Stimulated activated naive B cell treated with anti-CD40 and anti-IgM and Interleukin-4, amounts not matched to agents 10 μg/mL and 1 μg/mL and 100 μg/mL, for 72 hours (primary cell): ENCODE measurements around the gene OR4X2.
"Not testable (repeated sequence)": the region's sequence is repeated elsewhere in the genome, so short reads cannot be mapped to it uniquely, and the experiment has no call there.

Experiments
- ATAC-seq, 2 donors: fragments of 150-1000 bp; cut with Tn5 transposase; replicated peaks; 2 replicates each; pipeline ENCODE4 v1.10.0; 2021; ENCODE audit warnings: moderate library complexity in 1 of 2
- DNase-seq: peaks from one replicate; pipeline ENCODE4 v3.0.0; 2021
- H3K27ac Mint-ChIP-seq: one replicate; pipeline ENCODE4 v1.8.0; 2022; ENCODE audit warnings: mild to moderate bottlenecking, mixed read lengths
- H3K27me3 Mint-ChIP-seq, 2 donors: one replicate each; pipeline ENCODE4 v1.8.0; 2022; ENCODE audit warnings: mixed read lengths in 2 of 2
- H3K36me3 Mint-ChIP-seq, 2 donors: one replicate each; pipeline ENCODE4 v1.8.0; 2022; ENCODE audit warnings: mixed read lengths in 2 of 2, mild to moderate bottlenecking in 1 of 2
- H3K4me1 Mint-ChIP-seq, 2 donors: one replicate each; pipeline ENCODE4 v1.8.0; 2022; ENCODE audit warnings: mixed read lengths in 2 of 2, mild to moderate bottlenecking in 1 of 2
- H3K4me3 Mint-ChIP-seq, 2 donors: one replicate each; pipeline ENCODE4 v1.8.0; 2022; ENCODE audit warnings: mild to moderate bottlenecking in 2 of 2, mixed read lengths in 2 of 2, moderate library complexity in 1 of 2
- H3K9me3 Mint-ChIP-seq, 2 donors: one replicate each; pipeline ENCODE4 v1.8.0; 2022; ENCODE audit warnings: mixed read lengths in 2 of 2, mild to moderate bottlenecking in 1 of 2

Gene OR4X2

GRCh38 chr11:48244804-48245203, at the start of gene OR4X2:
OR4X2 (plus strand) TSS chr11:48245104; CDS start chr11:48245104, 0 bp downstream.
- ATAC-seq (no peak), DNase-seq (no peak)
- Mint-ChIP-seq H3K27me3 (peaks cover 25 to 33% of the 10 kb centered on the region in 2 donors), H3K27ac (no peak within 1 kb of the TSS), H3K4me1 (no peaks in the 10 kb centered on the region), H3K4me3 (no peak within 1 kb of the TSS), H3K36me3 (no peaks in the 10 kb centered on the region), H3K9me3 (peaks cover 5 to 6% of the 10 kb centered on the region in 2 donors)

GRCh38 chr11:48207881-48208280, 37.0 kb upstream of the OR4X2 start:
- Mint-ChIP-seq H3K9me3 (no peaks in the 10 kb centered on the region), H3K27me3 (peaks cover 13 to 35% of the 10 kb centered on the region in 2 donors), H3K27ac (no peak overlapping the region), H3K36me3 (no peaks in the 10 kb centered on the region), H3K4me1 (no peaks in the 10 kb centered on the region), H3K4me3 (no peak overlapping the region)
- no peak for DNase-seq
- no peak for ATAC-seq

DNA sequence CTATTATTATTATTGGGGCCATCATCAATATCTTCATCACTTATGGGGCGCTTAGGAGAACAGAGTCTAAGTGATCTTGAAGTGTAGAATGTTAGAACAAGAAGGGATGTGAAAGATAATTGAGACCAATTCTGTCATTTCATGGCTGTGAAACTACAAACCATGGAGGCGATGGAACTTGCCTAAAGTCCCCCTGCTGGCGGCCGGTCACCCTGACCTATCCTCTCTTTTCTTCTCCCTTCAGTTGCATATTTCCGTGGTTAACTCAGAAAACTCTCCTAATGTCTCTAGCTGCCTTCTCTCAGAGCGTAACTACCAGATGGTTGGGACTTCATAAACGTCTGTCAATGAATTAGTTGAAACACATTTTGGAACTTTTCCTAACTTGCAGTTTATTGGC, 34.9 kb upstream of the OR4X2 start:
- ATAC-seq: no peak
- DNase-seq: no peak
- Mint-ChIP-seq H3K36me3 (no peaks in the 10 kb centered on the region), H3K4me1 (peaks cover 0 to under 1% of the 10 kb centered on the region in 2 donors), H3K9me3 (no peaks in the 10 kb centered on the region), H3K4me3 (no peak overlapping the region), H3K27me3 (peaks cover 16 to 40% of the 10 kb centered on the region in 2 donors), H3K27ac (no peak overlapping the region)

DNA sequence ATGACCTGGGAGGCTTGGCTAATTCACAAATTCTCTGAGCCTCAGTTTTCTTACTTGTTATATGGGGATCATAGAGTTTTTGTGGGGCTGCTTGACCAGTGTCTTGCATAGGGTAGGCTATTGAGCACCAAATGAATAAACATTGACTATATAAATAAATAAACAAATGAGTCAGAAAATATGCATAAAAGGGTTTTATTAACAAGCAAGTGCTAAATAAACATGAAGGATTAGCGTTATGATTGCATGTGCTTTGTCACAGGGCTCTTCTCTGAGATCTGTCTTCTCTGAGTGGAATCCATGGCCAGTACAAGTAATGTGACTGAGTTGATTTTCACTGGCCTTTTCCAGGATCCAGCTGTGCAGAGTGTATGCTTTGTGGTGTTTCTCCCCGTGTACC, 28.4 kb upstream of the OR4X2 start, which contains the start of gene OR4B1:
OR4B1 (plus strand) TSS at position 301 of the 400 bp plus-strand sequence; CDS start at position 301, 0 bp downstream.
- no peak within 1 kb of the TSS for H3K4me3 Mint-ChIP-seq
- H3K9me3 Mint-ChIP-seq: no peaks in the 10 kb centered on the region
- H3K27me3 Mint-ChIP-seq: peaks cover 6 to 15% of the 10 kb centered on the region in 2 donors

DNA sequence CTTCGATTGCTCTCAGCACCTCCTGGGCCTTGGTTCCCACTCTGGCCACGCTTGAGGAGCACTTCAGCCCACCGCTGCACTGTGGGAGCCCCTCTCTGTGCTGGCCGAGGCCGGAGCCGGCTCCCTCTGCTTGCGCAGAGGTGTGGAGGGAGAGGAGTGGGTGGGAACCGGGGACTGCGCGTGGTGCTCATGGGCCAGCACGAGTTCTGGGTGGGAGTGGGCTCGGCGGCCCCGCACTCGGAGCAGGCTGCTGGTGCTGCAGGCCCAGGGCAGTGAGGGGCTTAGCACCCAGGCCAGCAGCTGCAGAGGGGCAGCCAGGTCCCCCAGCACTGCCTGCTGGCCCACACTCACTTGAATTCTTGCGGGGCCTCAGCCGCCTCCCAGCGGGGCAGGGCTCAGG, 16.1 kb upstream of the OR4X2 start:
- DNase-seq (no peak), ATAC-seq (no peak)
- no peaks in the 10 kb centered on the region for H3K4me1 Mint-ChIP-seq
- no peak overlapping the region for H3K4me3 Mint-ChIP-seq
- no peaks in the 10 kb centered on the region for H3K36me3 Mint-ChIP-seq
- H3K27ac Mint-ChIP-seq: no peak overlapping the region
- H3K9me3 Mint-ChIP-seq: peaks cover 7 to 12% of the 10 kb centered on the region in 2 donors
- H3K27me3 Mint-ChIP-seq: peaks cover 22 to 26% of the 10 kb centered on the region in 2 donors

More for the DNA sequence above, 28.4 kb upstream of the OR4X2 start, which contains the start of gene OR4B1:
- ATAC-seq (no peak), DNase-seq (no peak)
- Mint-ChIP-seq H3K36me3 (no peaks in the 10 kb centered on the region), H3K4me1 (peaks cover 0 to 2% of the 10 kb centered on the region in 2 donors), H3K27ac (no peak within 1 kb of the TSS)

DNA sequence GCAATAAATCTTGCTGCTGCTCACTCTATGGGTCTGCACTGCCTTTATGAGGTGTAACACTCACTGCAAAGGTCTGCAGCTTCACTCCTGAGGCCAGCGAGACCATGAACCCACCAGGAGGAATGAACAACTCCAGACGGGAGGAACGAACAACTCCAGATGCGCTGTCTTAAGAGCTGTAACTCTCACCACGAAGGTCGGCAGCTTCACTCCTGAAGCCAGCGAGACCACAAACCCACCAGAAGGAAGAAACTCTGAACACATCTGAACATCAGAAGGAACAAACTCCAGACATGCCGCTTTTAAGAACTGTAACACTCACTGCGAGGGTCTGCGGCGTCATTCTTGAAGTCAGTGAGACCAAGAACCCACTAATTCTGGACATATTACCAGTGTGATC, 14.8 kb upstream of the OR4X2 start:
- H3K4me1 Mint-ChIP-seq, H3K4me3 Mint-ChIP-seq, DNase-seq, H3K27ac Mint-ChIP-seq, ATAC-seq, H3K36me3 Mint-ChIP-seq: not testable (repeated sequence)
- peaks cover 28 to 32% of the 10 kb centered on the region in 2 donors for H3K27me3 Mint-ChIP-seq
- peaks cover 7 to 13% of the 10 kb centered on the region in 2 donors for H3K9me3 Mint-ChIP-seq

- no peak overlapping the region for H3K4me3 Mint-ChIP-seq
- DNase-seq (no peak), ATAC-seq (no peak)
- H3K9me3 Mint-ChIP-seq: peaks cover 0 to 1% of the 10 kb centered on the region in 2 donors
- H3K4me1 Mint-ChIP-seq: no peaks in the 10 kb centered on the region
- H3K36me3 Mint-ChIP-seq: no peaks in the 10 kb centered on the region
- no peak overlapping the region for H3K27ac Mint-ChIP-seq
- peaks cover 33 to 34% of the 10 kb centered on the region in 2 donors for H3K27me3 Mint-ChIP-seq
Observed at GRCh38 chr11:48237727-48238126, 7.2 kb upstream of the OR4X2 start.

DNA sequence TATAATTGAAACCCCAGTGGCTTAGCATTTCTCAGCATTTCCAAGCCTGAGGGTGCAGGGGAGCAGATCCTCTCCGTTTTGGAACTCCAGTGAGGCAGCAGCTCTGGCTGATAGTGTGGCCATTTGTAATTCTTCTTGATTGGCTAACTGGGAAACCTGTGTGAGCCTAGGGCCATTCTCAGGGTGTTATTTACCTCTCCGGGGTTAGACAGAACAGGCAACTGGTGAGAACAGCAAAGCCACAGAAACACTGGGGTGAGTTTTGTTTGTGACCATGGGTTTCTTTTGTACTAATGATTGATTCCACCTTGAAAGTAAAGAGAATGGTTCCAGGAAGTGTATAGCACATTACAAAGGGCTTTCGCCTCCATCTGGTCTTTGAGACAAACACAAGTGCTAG, 2.4 kb upstream of the OR4X2 start:
- Mint-ChIP-seq H3K4me1 (no peaks in the 10 kb centered on the region), H3K9me3 (no peaks in the 10 kb centered on the region), H3K36me3 (no peaks in the 10 kb centered on the region), H3K4me3 (no peak overlapping the region), H3K27me3 (peaks cover 25 to 28% of the 10 kb centered on the region in 2 donors), H3K27ac (no peak overlapping the region)
- DNase-seq: no peak
- ATAC-seq: no peak

GRCh38 chr11:48248902-48249301, 4.0 kb downstream of the OR4X2 start:
- Mint-ChIP-seq H3K27me3 (peaks cover 15 to 28% of the 10 kb centered on the region in 2 donors), H3K9me3 (peaks cover 5 to 15% of the 10 kb centered on the region in 2 donors), H3K27ac (no peak overlapping the region), H3K4me1 (no peaks in the 10 kb centered on the region), H3K4me3 (no peak overlapping the region), H3K36me3 (no peaks in the 10 kb centered on the region)
- ATAC-seq: no peak
- no peak for DNase-seq

DNA sequence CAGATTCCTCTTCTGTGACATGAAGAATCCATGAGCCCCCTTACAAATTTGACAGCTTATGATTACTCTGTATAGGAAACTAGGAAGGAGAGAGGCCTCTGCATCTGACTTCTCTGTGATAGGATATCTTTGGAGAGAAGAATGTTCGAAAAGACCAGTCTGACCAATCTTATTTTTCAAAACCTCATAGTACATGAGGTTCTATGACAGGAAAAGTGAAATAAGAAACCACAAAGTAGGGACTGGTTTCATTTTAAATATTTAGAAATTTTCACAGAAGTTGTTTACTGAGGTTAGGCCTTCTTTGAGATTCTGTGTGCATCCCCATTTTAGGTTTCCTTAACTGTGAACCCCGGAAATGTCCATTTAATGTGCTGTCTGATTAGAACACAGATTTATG, 16.7 kb downstream of the OR4X2 start:
- Mint-ChIP-seq H3K9me3 (no peaks in the 10 kb centered on the region), H3K36me3 (no peaks in the 10 kb centered on the region), H3K4me1 (no peaks in the 10 kb centered on the region), H3K4me3 (no peak overlapping the region), H3K27me3 (peaks cover 21 to 36% of the 10 kb centered on the region in 2 donors), H3K27ac (no peak overlapping the region)
- no peak for ATAC-seq
- DNase-seq: no peak

GRCh38 chr11:48263423-48263911, 18.6 kb downstream of the OR4X2 start, which contains the start of gene OR4X1:
OR4X1 (plus strand) TSS chr11:48263861; CDS start chr11:48263861, 0 bp downstream.
- Mint-ChIP-seq H3K36me3 (no peaks in the 10 kb centered on the region), H3K4me1 (no peaks in the 10 kb centered on the region), H3K4me3 (no peak within 1 kb of the TSS), H3K27me3 (peaks cover 9 to 26% of the 10 kb centered on the region in 2 donors), H3K9me3 (no peaks in the 10 kb centered on the region), H3K27ac (no peak within 1 kb of the TSS)
- no peak for DNase-seq
- no peak for ATAC-seq

GRCh38 chr11:48270621-48271020, 25.7 kb downstream of the OR4X2 start:
- Mint-ChIP-seq H3K4me1 (no peaks in the 10 kb centered on the region), H3K27me3 (peaks cover 9 to 14% of the 10 kb centered on the region in 2 donors)
- ATAC-seq: no peak

GRCh38 chr11:48272606-48273005, 27.7 kb downstream of the OR4X2 start:
- Mint-ChIP-seq H3K4me3 (no peak overlapping the region), H3K4me1 (no peaks in the 10 kb centered on the region), H3K27ac (no peak overlapping the region), H3K9me3 (no peaks in the 10 kb centered on the region), H3K27me3 (peaks cover 9 to 14% of the 10 kb centered on the region in 2 donors), H3K36me3 (no peaks in the 10 kb centered on the region)
- DNase-seq (no peak), ATAC-seq (no peak)

More at GRCh38 chr11:48270621-48271020, 25.7 kb downstream of the OR4X2 start:
- no peaks in the 10 kb centered on the region for H3K36me3 Mint-ChIP-seq
- no peak overlapping the region for H3K4me3 Mint-ChIP-seq
- no peaks in the 10 kb centered on the region for H3K9me3 Mint-ChIP-seq
- DNase-seq: no peak
- no peak overlapping the region for H3K27ac Mint-ChIP-seq
